WTC11 (cell line): Measurements from ENCODE around the gene BGN.

Source experiments
- ATF2 ChIP-seq: sonication (generic); formaldehyde crosslinking; IDR thresholded peaks from 2 replicates; pipeline ENCODE4 v1.8.1; 2022; ENCODE audit warnings: low read depth, missing genetic modification reagents, borderline replicate concordance
- ATF3 ChIP-seq: sonication (generic); formaldehyde crosslinking; conservative IDR thresholded peaks from 2 replicates; pipeline ENCODE4 v1.8.1; 2022; ENCODE audit warnings: mild to moderate bottlenecking, missing genetic modification reagents
- CTCF ChIP-seq: fragments of 200-600 bp; IDR thresholded peaks from 2 replicates; pipeline ENCODE4 v1.8.0; 2022; ENCODE audit warnings: antibody characterized with exemption
- ELF4 ChIP-seq: sonication (generic); formaldehyde crosslinking; IDR thresholded peaks from 2 replicates; pipeline ENCODE4 v1.8.1; 2022; ENCODE audit warnings: low read depth, mild to moderate bottlenecking, moderate library complexity, missing genetic modification reagents
- ESRRA ChIP-seq: sonication (generic); formaldehyde crosslinking; IDR thresholded peaks from 2 replicates; pipeline ENCODE4 v1.8.1; 2022; ENCODE audit warnings: mild to moderate bottlenecking, missing genetic modification reagents, borderline replicate concordance
- KAT7 ChIP-seq: sonication (generic); formaldehyde crosslinking; IDR thresholded peaks from 2 replicates; pipeline ENCODE4 v1.8.1; 2023; ENCODE audit warnings: missing genetic modification reagents, mild to moderate bottlenecking, borderline replicate concordance
- MAX ChIP-seq: sonication (generic); formaldehyde crosslinking; IDR thresholded peaks from 2 replicates; pipeline ENCODE4 v1.8.0; 2022; ENCODE audit warnings: mild to moderate bottlenecking, missing genetic modification reagents
- PRDM15 ChIP-seq: sonication (generic); formaldehyde crosslinking; IDR thresholded peaks from 2 replicates; pipeline ENCODE4 v1.8.0; 2022; ENCODE audit warnings: missing genetic modification reagents
- SMAD3 ChIP-seq: sonication (generic); formaldehyde crosslinking; IDR thresholded peaks from 2 replicates; pipeline ENCODE4 v1.8.0; 2022; ENCODE audit warnings: missing genetic modification reagents, mild to moderate bottlenecking, borderline replicate concordance

- TF ChIP-seq CTCF, result no peak
- no peak for TF ChIP-seq KAT7 (CRISPR knock-in tag)
- no peak for TF ChIP-seq SMAD3 (CRISPR knock-in tag)
- TF ChIP-seq ATF2 (CRISPR knock-in tag), result no peak
- no peak for TF ChIP-seq PRDM15 (CRISPR knock-in tag)
- no peak for TF ChIP-seq ESRRA (CRISPR knock-in tag)
- TF ChIP-seq MAX (CRISPR knock-in tag), result no peak
- no peak for TF ChIP-seq ELF4
- no peak for TF ChIP-seq ATF3 (CRISPR knock-in tag)
Observed at GRCh38 chrX:153462291-153462690, 32.5 kb upstream of the BGN start.
